HG02642 (cell line): ENCODE measurements around the gene SPRR3.

Experiments used
- ATAC-seq: cut with Tn5 transposase; IDR thresholded peaks from one replicate; pipeline ENCODE4 v1.9.1; 2021; ENCODE audit warnings: mild to moderate bottlenecking; ENCODE audit not compliant: unreplicated experiment, poor library complexity

The SPRR3 gene

DNA sequence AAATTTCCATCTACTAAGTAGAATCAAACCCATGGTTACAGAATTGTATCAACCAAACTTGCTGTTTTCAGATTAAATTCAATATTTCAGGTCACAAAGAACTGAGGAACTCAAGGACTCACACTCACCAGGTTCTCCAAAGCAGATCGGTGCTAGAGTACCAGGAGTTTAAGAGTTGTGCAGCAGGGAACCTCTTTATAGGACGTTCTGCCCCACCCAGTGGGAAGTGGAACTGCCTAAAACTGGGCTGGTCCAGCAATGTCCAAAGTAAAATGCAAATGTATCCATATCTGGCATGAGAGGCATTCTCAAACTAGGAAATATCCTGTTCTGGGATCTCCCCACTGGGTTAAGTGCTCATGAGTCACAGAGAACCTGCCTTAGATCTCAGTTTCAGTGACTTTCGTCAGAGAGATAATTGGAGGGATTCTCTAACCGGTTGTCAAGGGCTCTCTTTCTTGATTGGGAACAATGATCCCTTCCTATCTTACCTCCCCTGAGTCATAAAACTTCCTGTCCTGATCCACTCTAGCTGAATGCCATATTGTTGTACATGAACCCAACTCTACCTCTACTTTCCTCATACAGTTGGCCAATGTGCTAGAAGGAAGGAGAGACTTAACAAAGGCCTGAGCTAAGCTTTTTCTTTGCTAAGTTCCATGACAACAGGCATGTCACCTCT lies 39.5 kb downstream of the SPRR3 start, which contains the start of gene SPRR2D:
SPRR2D (minus strand) TSS at position 171 of the 682 bp plus-strand sequence. CDS start 774 bp downstream, outside the sequence.
- ATAC-seq = no peak

GRCh38 chr1:153049211-153049610 lies 47.7 kb downstream of the SPRR3 start:
- ATAC-seq = no peak
